ENCODE results near the gene EML6. TPM values are rescaled to one million over a fixed set of nuclear protein-coding genes. Genes with fewer than 3 reads are reported as not detected.

EML6 gene
- total RNA-seq, 1 experiment from 2014 or later = 6.6 TPM

GRCh38 chr2:54899576-54900200 lies 176.2 kb downstream of the EML6 start (continued):
- TF ChIP-seq EZH2phosphoT487 (IDR thresholded peaks at IDR 0.05; ENCODE audit: borderline replicate concordance) (no peak), TCF7L2 (IDR thresholded peaks at IDR 0.05; ENCODE audit: borderline replicate concordance, extremely low read depth, insufficient read depth, insufficient read length) (no peak), EZH2 (IDR thresholded peaks at IDR 0.05) (no peak), SP1 (IDR thresholded peaks at IDR 0.05; ENCODE audit: low read depth) (no peak; the same call in 1 of the 2 replicates)

- DNase-seq (ENCODE audit: low read depth, low spot score) = no peak
- peaks cover 19 to 40% of the 10 kb centered on the region in 2 experiments for H3K4me1 ChIP-seq (ENCODE audit: control insufficient read depth in 1 of 2, insufficient read depth in 2 of 2, low read length in 2 of 2)
- RAD21 ChIA-PET (ENCODE audit: low non-redundant PET in 1 of 2, low total read pairs in 2 of 2, uncharacterized antibody in 2 of 2, unreplicated experiment in 2 of 2) = no interaction called here
- POLR2A ChIA-PET = no interaction called here
- H4K20me1 ChIP-seq (ENCODE audit: insufficient read depth) = no peaks in the 10 kb centered on the region
- no peak for TF ChIP-seq POLR2AphosphoS5 (IDR thresholded peaks at IDR 0.05; ENCODE audit: low read depth, low read length)
- no peak for TF ChIP-seq TCF7L2 (IDR thresholded peaks at IDR 0.05; ENCODE audit: borderline replicate concordance, extremely low read depth, insufficient read depth, insufficient read length)
- no peak for TF ChIP-seq JUND (IDR thresholded peaks at IDR 0.05)
- TF ChIP-seq REST (IDR thresholded peaks at IDR 0.05; ENCODE audit: low read depth) = no peak
- no peak for TF ChIP-seq CBX3 (IDR thresholded peaks at IDR 0.05; ENCODE audit: low read depth)
- TF ChIP-seq FOSL1 (IDR thresholded peaks at IDR 0.05; ENCODE audit: low read depth) = no peak
- no peak for TF ChIP-seq ZBTB33 (IDR thresholded peaks at IDR 0.05; ENCODE audit: extremely low read depth, insufficient replicate concordance, low read length)
- no peak for TF ChIP-seq EGR1 (IDR thresholded peaks at IDR 0.05; ENCODE audit: low read depth)
- TF ChIP-seq ATF3 (IDR thresholded peaks at IDR 0.05) = no peak
- no peak for TF ChIP-seq CEBPB (IDR thresholded peaks at IDR 0.05; ENCODE audit: low read depth)
- no peak for TF ChIP-seq SP1 (IDR thresholded peaks at IDR 0.05; ENCODE audit: low read depth)
- no peak for TF ChIP-seq EZH2 (IDR thresholded peaks at IDR 0.05)
- no peak for ATAC-seq
- no peak overlapping the region for H3K4me3 ChIP-seq (replicated peaks in 1 of 2; ENCODE audit: low read depth in 1 of 2, low read length in 2 of 2)
- no TSS peak for BruUV-seq (replicated peaks)
- H3K27ac ChIP-seq (ENCODE audit: low read depth, low read length) = no peak overlapping the region
- no peaks in the 10 kb centered on the region for H3K36me3 ChIP-seq (ENCODE audit: control insufficient read depth in 1 of 2, insufficient read depth in 2 of 2, low read length in 2 of 2)
- H3K9me3 ChIP-seq (ENCODE audit: control insufficient read depth in 1 of 2, insufficient read depth in 1 of 2, low read depth in 1 of 2, low read length in 2 of 2) = no peaks in the 10 kb centered on the region
- H3K27me3 ChIP-seq (ENCODE audit: insufficient read depth, low read length) = no peaks in the 10 kb centered on the region
- H3K9ac ChIP-seq (ENCODE audit: low read length) = no peak overlapping the region
- intact Hi-C loops (cut with micrococcal nuclease) = loop anchor here (2.0 to 10.0 kb wide), 3 partner anchors 103 to 613 kb away; partner anchors contain the start of gene CFAP36
- H3K79me2 ChIP-seq (ENCODE audit: insufficient read depth, low read length) = no peaks in the 10 kb centered on the region
- no peak overlapping the region for H3K4me2 ChIP-seq (ENCODE audit: low read length)
- H2AFZ ChIP-seq (ENCODE audit: low read depth, low read length, poor library complexity, severe bottlenecking) = no peak overlapping the region
- CTCF ChIA-PET = interaction anchor here (1.9 to 2.6 kb wide), 2 partner anchors 10 to 267 kb away, joined by 11 to 21 read pairs; no protein-coding TSS in a partner anchor
- no peaks in the 10 kb centered on the region for H3K9me2 ChIP-seq (ENCODE audit: insufficient read depth)
These were observed 177.9 kb downstream of the EML6 start for GRCh38 chr2:54901224-54901986.

Measured in HCT116 (cell line).